PFSK-1 (cell line): ENCODE data around the gene SCO2.

ENCODE experiments used
- POLR2AphosphoS5 ChIP-seq: IDR thresholded peaks from 2 replicates; pipeline ENCODE4 v1.6.1; 2012; ENCODE audit warnings: low read depth, mild to moderate bottlenecking, control low read depth, low read length, moderate library complexity
- REST ChIP-seq, 2 experiments: IDR thresholded peaks; 2 replicates each; pipeline versions ENCODE4 v1.6.1 to v1.8.0; 2011 to 2012; ENCODE audit warnings: low read depth in 2 of 2, low read length in 2 of 2, control low read depth in 1 of 2, inconsistent platforms in 1 of 2, mild to moderate bottlenecking in 1 of 2, moderate library complexity in 1 of 2; ENCODE audit not compliant: insufficient read depth in 1 of 2

DNA sequence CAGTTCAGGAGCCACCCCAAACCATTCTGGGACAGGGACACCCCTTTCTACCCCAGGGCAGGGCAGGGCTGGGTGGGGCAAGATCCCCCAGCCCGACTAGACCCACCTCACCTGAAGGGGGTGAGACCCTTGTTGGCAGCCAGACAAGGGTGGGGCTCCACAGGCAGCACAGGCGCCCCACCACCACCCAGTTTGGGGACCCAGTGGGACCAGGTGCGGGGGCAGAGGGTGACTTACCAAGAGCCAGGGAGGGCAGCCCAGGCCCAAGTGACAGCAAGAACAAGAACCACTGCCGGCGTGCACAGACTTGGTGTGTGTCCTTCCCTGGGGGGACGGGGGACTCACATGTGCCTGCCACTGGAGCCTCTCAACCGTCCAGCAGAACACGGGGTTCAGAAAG, 41.8 kb downstream of the SCO2 start:
- TF ChIP-seq POLR2AphosphoS5: no peak
- no peak for TF ChIP-seq REST (IDR thresholded peaks at IDR 0.05; ENCODE audit: insufficient read depth in 1 of 2, low read depth in 2 of 2, low read length in 2 of 2)
